K562 (cell line): ENCODE data around the gene ZNF337. TPM values are rescaled to one million over a fixed set of nuclear protein-coding genes. Genes with fewer than 3 reads are reported as not detected.
A peak's percentile ranks its signal among the peaks of the same experiment; 100 is the strongest.

Experiments
- ATAC-seq: fragments of 200-7000 bp; cut with Tn5 transposase; 3 replicates; pipeline ENCODE4 v1.9.1; 2020; ENCODE audit warnings: moderate library complexity
- BruUV-seq: library from RNA; stranded (reverse); fragments of 400-500 nt; replicated peaks from 2 replicates; lab custom pipeline; 2021; lab: Mats Ljungman, UMichigan
- CTCF ChIA-PET: fragments of 300-600 bp; formaldehyde crosslinking; extraction: SDS; loops from one replicate; lab custom pipeline; 2021; ENCODE audit warnings: low intra/inter-chr PET ratio; lab: Yijun Ruan, JAX
- POLR2A ChIA-PET: fragments of 300-600, 350-650 bp; sonication (Branson Sonifier 250); formaldehyde crosslinking; extraction: SDS; loops from one replicate; lab custom pipeline; 2021; ENCODE audit warnings: antibody characterized with exemption, inconsistent platforms; lab: Yijun Ruan, JAX
- DNase-seq, 4 experiments: peaks; one replicate each; pipeline versions ENCODE4 v3.0.0 to v3.0.0-alpha.2; 2011 to 2018; ENCODE audit warnings: low spot score in 3 of 4, mixed read lengths in 3 of 4; ENCODE audit errors: extremely low read depth in 1 of 4
- FAIRE-seq: peaks from 2 replicates; lab custom pipeline; 2011; peaks lifted over from hg19 to GRCh38; lab: Jason Lieb, UNC
- H2AFZ ChIP-seq: 2 replicates; pipeline ENCODE4 v1.6.0; 2011; ENCODE audit warnings: low read depth, low read length, control low read depth, inconsistent platforms
- H3K27ac ChIP-seq: fragments of 200-600 bp; 3 replicates; pipeline ENCODE4 v1.8.0; 2011; ENCODE audit warnings: low read depth, mild to moderate bottlenecking, control low read depth, inconsistent platforms, low read length, moderate library complexity, mixed read lengths; ENCODE audit errors: extremely low read depth
- H3K27me3 ChIP-seq, 2 experiments: fragments of 300-600 bp in 1 of 2; 2 replicates in 1 of 2; 3 replicates in 1 of 2; pipeline versions ENCODE4 v1.6.0 to v1.8.0; 2011; ENCODE audit warnings: inconsistent platforms in 2 of 2, low read length in 2 of 2, mild to moderate bottlenecking in 1 of 2, mixed read lengths in 1 of 2, moderate library complexity in 1 of 2; ENCODE audit not compliant: control insufficient read depth in 2 of 2, insufficient read depth in 2 of 2
- H3K36me3 ChIP-seq: fragments of 300-600 bp; 3 replicates; pipeline ENCODE4 v1.8.0; 2011; ENCODE audit warnings: mild to moderate bottlenecking, low read length, inconsistent platforms; ENCODE audit not compliant: control insufficient read depth, insufficient read depth
- H3K4me1 ChIP-seq, 2 experiments: fragments of 200-600 bp in 1 of 2; replicated peaks in 1 of 2; 2 replicates in 1 of 2; 3 replicates in 1 of 2; pipeline versions ENCODE4 v1.5.1 to v1.8.0; 2011; ENCODE audit warnings: inconsistent platforms in 2 of 2, low read length in 2 of 2, mild to moderate bottlenecking in 1 of 2, mixed read lengths in 1 of 2, moderate library complexity in 1 of 2; ENCODE audit not compliant: control insufficient read depth in 2 of 2, insufficient read depth in 2 of 2
- H3K4me2 ChIP-seq: 2 replicates; pipeline ENCODE4 v1.6.1; 2011; ENCODE audit warnings: low read length, control low read depth, inconsistent platforms, mixed read lengths; ENCODE audit not compliant: insufficient read depth
- H3K4me3 ChIP-seq: fragments of 200-600 bp; sonication (generic), shearing (Covaris generic); 2 replicates; pipeline ENCODE4 v1.5.1; 2016; ENCODE audit warnings: control low read depth, inconsistent platforms
- H3K79me2 ChIP-seq: fragments of 200-600 bp; 3 replicates; pipeline ENCODE4 v1.8.0; 2011; ENCODE audit warnings: low read length, inconsistent platforms; ENCODE audit not compliant: control insufficient read depth, insufficient read depth
- H3K9ac ChIP-seq, 2 experiments: 2 replicates each; pipeline versions ENCODE4 v1.6.0 to v1.6.1; 2011; ENCODE audit warnings: low read depth in 2 of 2, low read length in 2 of 2, control low read depth in 1 of 2, inconsistent platforms in 1 of 2, mild to moderate bottlenecking in 1 of 2, mixed read lengths in 1 of 2; ENCODE audit not compliant: insufficient read depth in 1 of 2
- H3K9me1 ChIP-seq: one replicate; pipeline ENCODE4 v1.6.0; 2011; ENCODE audit warnings: inconsistent platforms, mild to moderate bottlenecking, low read length, moderate library complexity; ENCODE audit not compliant: control insufficient read depth, insufficient read depth
- H3K9me3 ChIP-seq: replicated peaks from 2 replicates; pipeline ENCODE4 v1.5.1; 2011; ENCODE audit warnings: low read depth, low read length, inconsistent platforms; ENCODE audit not compliant: control insufficient read depth, insufficient read depth
- H4K20me1 ChIP-seq: replicated peaks from 2 replicates; pipeline ENCODE4 v1.6.1; 2011; ENCODE audit warnings: low read length, inconsistent platforms, mixed read lengths; ENCODE audit not compliant: control insufficient read depth, insufficient read depth
- C11orf30 ChIP-seq: fragments of 450-650 bp; IDR thresholded peaks from 2 replicates; pipeline ENCODE4 v1.6.1; 2016; ENCODE audit warnings: low read depth, mild to moderate bottlenecking
- MAFF ChIP-seq: IDR thresholded peaks from 2 replicates; pipeline ENCODE4 v1.6.1; 2012; ENCODE audit warnings: low read length, improper control_type of control experiment
- MAFG ChIP-seq: fragments of 450-650 bp; conservative IDR thresholded peaks from 2 replicates; pipeline ENCODE4 v1.6.1; 2016; ENCODE audit warnings: missing genetic modification characterization, missing compliant biosample characterization
- MAFK ChIP-seq: IDR thresholded peaks from 2 replicates; pipeline ENCODE4 v1.6.1; 2011; ENCODE audit warnings: low read length, improper control_type of control experiment
- MBD2 ChIP-seq: sonication (generic); IDR thresholded peaks from 2 replicates; pipeline ENCODE4 v1.6.1; 2016; ENCODE audit warnings: low read depth, borderline replicate concordance
- NFYB ChIP-seq: IDR thresholded peaks from 2 replicates; pipeline ENCODE4 v1.6.1; 2011; ENCODE audit warnings: mild to moderate bottlenecking, moderate library complexity; ENCODE audit not compliant: insufficient read length; ENCODE audit errors: extremely low read depth
- SNRNP70 ChIP-seq: fragments of 200-400 bp; formaldehyde crosslinking; optimal IDR thresholded peaks from 2 replicates; pipeline ENCODE3; 2017; ENCODE audit warnings: low read depth, low read length
- SREBF2 ChIP-seq: sonication (generic); formaldehyde crosslinking; IDR thresholded peaks from 2 replicates; pipeline ENCODE4 v1.4.0; 2020; ENCODE audit warnings: mild to moderate bottlenecking, missing genetic modification reagents
- ZNF316 ChIP-seq: fragments of 450-650 bp; IDR thresholded peaks from 2 replicates; pipeline ENCODE4 v1.6.1; 2016
- WGBS: fragments of 100-300 bp; shearing (Covaris generic); methylation state at CpG from one replicate; pipeline ENCODE4 v1.1.6; 2016; ENCODE audit warnings: low coverage, mixed read lengths; ENCODE audit not compliant: insufficient coverage; ENCODE audit errors: missing lambda C conversion rate; 5-methylcytosine and 5-hydroxymethylcytosine counted together
- in situ Hi-C: fragments of 300-500 bp; cut with MboI; formaldehyde crosslinking; loops from 4 replicates; pipeline ENCODE4 v1.15.0; 2018; ENCODE audit warnings: inconsistent platforms, mixed read lengths
- intact Hi-C: fragments of 100-400 bp; cut with micrococcal nuclease; formaldehyde crosslinking; loops from 2 replicates; pipeline ENCODE4 v1.14.2; 2022
- polyA plus RNA-seq, 8 experiments: library from polyadenylated mRNA; depleted of rRNA in 4 of 8; stranded (reverse) in 5 of 8; unstranded in 3 of 8; fragments of >200 nt; fragmentation: Nextera tagmentation in 2 of 8; fragmentation: Illumina TruSeq in 1 of 8; extraction: Ambion mirVana in 2 of 8; extraction: Trizol in 1 of 8; gene quantifications; 2 replicates each; pipeline versions ENCODE4 v1.2.1 to v1.2.3, GENCODE V29; 2011 to 2014; ENCODE audit warnings: inconsistent platforms in 1 of 8, missing spikeins in 1 of 8
- total RNA-seq, 7 experiments: library from RNA; depleted of rRNA in 6 of 7; stranded (reverse); fragments of >200 nt in 6 of 7; fragmentation: Illumina TruSeq in 2 of 7; extraction: Trizol in 2 of 7; gene quantifications; 2 replicates each; pipeline versions ENCODE4 v1.2.1 to v1.2.3, GENCODE V29; 2011 to 2021; ENCODE audit warnings: low replicate concordance in 1 of 7

The ZNF337 gene
- total and polyA plus RNA-seq, 9 of the 15 experiments (the other 6 are each of a cell fraction or from before 2014, with no cell fraction given): 0.25 to 5.6 (median 3.5) TPM

DNA sequence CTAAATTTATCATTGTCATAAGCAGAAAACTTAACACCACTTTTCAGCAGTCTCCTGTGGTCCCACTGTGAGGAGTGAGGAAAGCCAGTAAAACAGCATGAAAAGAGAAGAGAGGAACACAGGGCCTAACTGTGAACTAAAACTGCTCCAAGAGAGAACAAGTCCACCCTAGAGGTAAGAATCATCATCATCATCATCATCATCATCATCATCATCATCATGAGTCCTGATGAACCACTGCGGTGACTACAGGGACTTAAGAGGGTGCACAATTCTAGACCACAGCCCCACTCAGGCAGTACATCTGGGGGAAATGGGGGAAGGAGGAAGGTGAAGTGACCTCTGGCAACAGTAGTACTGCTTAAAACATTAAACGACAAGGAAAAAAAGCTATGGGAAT, 13.6 kb downstream of the ZNF337 start:
- no peak overlapping the region for H3K4me3 ChIP-seq
- H3K9ac ChIP-seq: no peak overlapping the region
- FAIRE-seq (no peak), DNase-seq (no peak), ATAC-seq (no peak)
- CTCF ChIA-PET: no interaction called here
- intact Hi-C loops (no loop called here), in situ Hi-C loops (no loop called here)
- no peaks in the 10 kb centered on the region for H3K9me3 ChIP-seq
- no peak overlapping the region for H3K4me2 ChIP-seq
- no peaks in the 10 kb centered on the region for H3K79me2 ChIP-seq
- TF ChIP-seq MBD2: no peak
- TF ChIP-seq NFYB: no peak
- TF ChIP-seq SREBF2: no peak
- POLR2A ChIA-PET: no interaction called here
- no peak overlapping the region for H3K27ac ChIP-seq
- no peaks in the 10 kb centered on the region for H4K20me1 ChIP-seq
- H3K9me1 ChIP-seq: no peaks in the 10 kb centered on the region
- peaks cover 3% of the 10 kb centered on the region; the same call in 1 of the 3 replicates for H3K36me3 ChIP-seq
- BruUV-seq: no TSS peak
- WGBS: 79% methylated on average over 2 of the region's 2 CpGs
- H3K27me3 ChIP-seq: no peaks in the 10 kb centered on the region
- no peak overlapping the region for H2AFZ ChIP-seq
- H3K4me1 ChIP-seq: no peaks in the 10 kb centered on the region

DNA sequence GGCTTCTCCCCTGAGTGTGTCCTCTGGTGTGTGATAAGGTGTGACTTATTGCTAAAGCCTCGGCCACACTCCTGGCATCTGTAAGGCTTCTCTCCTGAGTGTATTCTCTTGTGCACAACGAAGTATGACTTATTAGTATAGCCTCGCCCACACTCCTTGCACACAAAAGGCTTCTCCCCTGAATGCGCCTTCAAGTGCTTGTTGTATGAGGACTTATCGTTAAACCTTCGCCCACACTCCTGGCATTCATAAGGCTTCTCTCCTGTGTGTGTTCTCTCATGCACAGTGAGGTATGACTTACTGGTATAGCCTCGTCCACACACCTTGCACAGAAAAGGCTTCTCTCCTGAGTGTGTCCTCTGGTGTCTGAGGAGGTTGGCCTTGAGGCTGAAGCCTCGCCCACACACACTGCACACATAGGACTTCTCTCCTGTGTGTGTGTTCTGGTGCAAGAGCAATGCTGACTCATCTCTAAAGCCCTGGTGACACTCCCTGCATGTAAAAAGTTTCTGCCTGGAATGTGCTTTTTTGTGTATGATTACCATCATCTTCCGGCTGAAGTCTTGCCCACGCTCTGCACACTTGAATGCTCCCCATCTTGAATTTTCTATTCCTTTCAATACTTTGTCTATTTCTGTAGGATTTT, 20.4 kb downstream of the ZNF337 start:
- no peaks in the 10 kb centered on the region for H3K27me3 ChIP-seq
- WGBS: 81% methylated on average over 10 of the region's 10 CpGs
- TF ChIP-seq MAFF (peak; percentile 38; the same call in 1 of the 2 replicates), SNRNP70 (no peak), C11orf30 (peak; percentile 75), ZNF316 (peak; percentile 81), MAFG (peak; percentile 60), MAFK (peak; percentile 63; the same call in 1 of the 2 replicates)
- BruUV-seq: no TSS peak
- no peak overlapping the region for H3K27ac ChIP-seq
- no peak overlapping the region for H3K4me3 ChIP-seq
- POLR2A ChIA-PET: no interaction called here
- no peak overlapping the region for H3K9ac ChIP-seq
- no peaks in the 10 kb centered on the region for H3K9me1 ChIP-seq
- H2AFZ ChIP-seq: no peak overlapping the region
- intact Hi-C loops (no loop called here), in situ Hi-C loops (no loop called here)
- H3K4me2 ChIP-seq: no peak overlapping the region
- H3K36me3 ChIP-seq: peaks cover 40% of the 10 kb centered on the region; the same call in 2 of the 3 replicates
- CTCF ChIA-PET: no interaction called here
- peak in 1 of 4 experiments; percentile 12 for DNase-seq
- no peak for ATAC-seq
- H3K4me1 ChIP-seq: no peaks in the 10 kb centered on the region
- no peaks in the 10 kb centered on the region for H3K9me3 ChIP-seq
- H3K79me2 ChIP-seq: no peaks in the 10 kb centered on the region; the same call in 2 of the 3 replicates
- no peak for FAIRE-seq
- H4K20me1 ChIP-seq: no peaks in the 10 kb centered on the region
